Stimulated activated CD4-positive, alpha-beta T cell treated with anti-CD3 and anti-CD28 coated beads, Interleukin-12 subunit alpha, Interleukin-12 subunit beta, amount 100 ng/mL, for 24 hours (primary cell): ENCODE measurements around the gene LGMN.

Source experiments
- DNase-seq, 2 experiments: peaks; one replicate each; pipeline ENCODE4 v3.0.0-alpha.2; 2020; ENCODE audit warnings: low read depth in 2 of 2

The LGMN gene

GRCh38 chr14:92728759-92729364 lies 19.6 kb downstream of the LGMN start:
- DNase-seq: peak in 1 of 2 experiments; percentile 43

GRCh38 chr14:92726933-92727262 lies 21.5 kb downstream of the LGMN start:
- no peak for DNase-seq

- DNase-seq: no peak
Observed at GRCh38 chr14:92726135-92726932, 22.1 kb downstream of the LGMN start.

- DNase-seq: no peak
Observed at GRCh38 chr14:92724516-92725340, 23.7 kb downstream of the LGMN start.

- no peak for DNase-seq
Observed at GRCh38 chr14:92719890-92720323, 28.5 kb downstream of the LGMN start.

GRCh38 chr14:92719421-92719820 lies 29.0 kb downstream of the LGMN start:
- no peak for DNase-seq

GRCh38 chr14:92718664-92719063 lies 29.8 kb downstream of the LGMN start:
- DNase-seq: no peak

- no peak for DNase-seq
Observed at GRCh38 chr14:92717571-92718042, 30.8 kb downstream of the LGMN start.

GRCh38 chr14:92716131-92716530 lies 32.3 kb downstream of the LGMN start:
- DNase-seq: no peak

GRCh38 chr14:92714739-92715307 lies 33.6 kb downstream of the LGMN start:
- peak; percentile 56 to 87 for DNase-seq

- no peak for DNase-seq
Observed at GRCh38 chr14:92712654-92713051, 35.8 kb downstream of the LGMN start.

GRCh38 chr14:92711976-92712653 lies 36.3 kb downstream of the LGMN start:
- DNase-seq: no peak

- DNase-seq: no peak
Observed at GRCh38 chr14:92710001-92710341, 38.5 kb downstream of the LGMN start.

- DNase-seq: no peak
Observed at GRCh38 chr14:92709340-92710000, 39.0 kb downstream of the LGMN start.

- no peak for DNase-seq
Observed at GRCh38 chr14:92706386-92706785, 42.0 kb downstream of the LGMN start.

- no peak for DNase-seq
Observed at GRCh38 chr14:92704821-92705220, 43.6 kb downstream of the LGMN start.

GRCh38 chr14:92704036-92704804 lies 44.2 kb downstream of the LGMN start:
- DNase-seq: no peak

- DNase-seq: no peak
Observed at GRCh38 chr14:92703516-92703915, 44.9 kb downstream of the LGMN start.

GRCh38 chr14:92702441-92702918 lies 45.9 kb downstream of the LGMN start:
- no peak for DNase-seq

GRCh38 chr14:92701826-92702225 lies 46.6 kb downstream of the LGMN start:
- DNase-seq: no peak
